Loucy (cell line): Measurements from ENCODE around the gene TBC1D22A.

ENCODE experiments used
- H2AFZ ChIP-seq: fragments of 200-600 bp; sonication (generic); 2 replicates; pipeline ENCODE4 v1.6.0; 2016; ENCODE audit warnings: antibody characterized with exemption, mild to moderate bottlenecking, low read length, moderate library complexity
- H3F3A ChIP-seq: fragments of 200-600 bp; 2 replicates; pipeline ENCODE4 v1.6.0; 2016; ENCODE audit warnings: antibody characterized with exemption, low read depth, mild to moderate bottlenecking
- H3K27me3 ChIP-seq: fragments of 200-600 bp; sonication (generic); 2 replicates; pipeline ENCODE4 v1.6.1; 2014; ENCODE audit warnings: low read length, mild to moderate bottlenecking; ENCODE audit not compliant: insufficient read depth, poor library complexity, severe bottlenecking
- H3K36me3 ChIP-seq: fragments of 200-600 bp; sonication (generic); 2 replicates; pipeline ENCODE4 v1.6.1; 2016; ENCODE audit warnings: low read length; ENCODE audit not compliant: insufficient read depth
- H3K4me1 ChIP-seq: fragments of 200-600 bp; sonication (generic); 2 replicates; pipeline ENCODE4 v1.5.1; 2014; ENCODE audit warnings: low read length, mild to moderate bottlenecking; ENCODE audit not compliant: insufficient read depth, poor library complexity, severe bottlenecking
- H3K4me2 ChIP-seq: fragments of 200-600 bp; sonication (generic); 2 replicates; pipeline ENCODE4 v1.6.0; 2014; ENCODE audit warnings: antibody characterized with exemption, low read length, low read depth, mild to moderate bottlenecking; ENCODE audit not compliant: poor library complexity, severe bottlenecking
- H3K4me3 ChIP-seq: fragments of 200-600 bp; sonication (generic); 2 replicates; pipeline ENCODE4 v1.5.1; 2014; ENCODE audit warnings: low read length, mild to moderate bottlenecking, mixed read lengths; ENCODE audit not compliant: poor library complexity, severe bottlenecking
- H3K79me2 ChIP-seq: fragments of 200-600 bp; sonication (generic); 2 replicates; pipeline ENCODE4 v1.6.1; 2014; ENCODE audit warnings: low read length; ENCODE audit not compliant: insufficient read depth
- H3K9ac ChIP-seq: fragments of 200-600 bp; sonication (generic); 2 replicates; pipeline ENCODE4 v1.6.0; 2014; ENCODE audit warnings: mild to moderate bottlenecking, low read depth, low read length, moderate library complexity; ENCODE audit not compliant: poor library complexity, severe bottlenecking
- H3K9me2 ChIP-seq: fragments of 200-600 bp; sonication (generic); replicated peaks from 2 replicates; pipeline ENCODE4 v1.6.1; 2016; ENCODE audit warnings: low read depth, low read length, mixed read lengths
- H3K9me3 ChIP-seq: fragments of 200-600 bp; sonication (generic); 2 replicates; pipeline ENCODE4 v1.6.1; 2014; ENCODE audit warnings: mild to moderate bottlenecking, antibody characterized with exemption, low read length, low read depth; ENCODE audit not compliant: insufficient read depth
- H4K20me1 ChIP-seq: fragments of 200-600 bp; sonication (generic); 2 replicates; pipeline ENCODE4 v1.6.0; 2014; ENCODE audit warnings: antibody characterized with exemption, low read length, mild to moderate bottlenecking; ENCODE audit not compliant: insufficient read depth, poor library complexity, severe bottlenecking
- EZH2phosphoT487 ChIP-seq: fragments of 200-600 bp; IDR thresholded peaks from 2 replicates; pipeline ENCODE4 v1.6.1; 2018; ENCODE audit warnings: antibody characterized with exemption, mild to moderate bottlenecking, moderate library complexity, borderline replicate concordance
- TF ChIP-seq, protein P1 (sequence below): fragments of 200-600 bp; sonication (generic); conservative IDR thresholded peaks from 2 replicates; pipeline ENCODE4 v1.5.1; 2014; ENCODE audit warnings: mild to moderate bottlenecking, antibody characterized with exemption, low read length

Gene TBC1D22A

DNA sequence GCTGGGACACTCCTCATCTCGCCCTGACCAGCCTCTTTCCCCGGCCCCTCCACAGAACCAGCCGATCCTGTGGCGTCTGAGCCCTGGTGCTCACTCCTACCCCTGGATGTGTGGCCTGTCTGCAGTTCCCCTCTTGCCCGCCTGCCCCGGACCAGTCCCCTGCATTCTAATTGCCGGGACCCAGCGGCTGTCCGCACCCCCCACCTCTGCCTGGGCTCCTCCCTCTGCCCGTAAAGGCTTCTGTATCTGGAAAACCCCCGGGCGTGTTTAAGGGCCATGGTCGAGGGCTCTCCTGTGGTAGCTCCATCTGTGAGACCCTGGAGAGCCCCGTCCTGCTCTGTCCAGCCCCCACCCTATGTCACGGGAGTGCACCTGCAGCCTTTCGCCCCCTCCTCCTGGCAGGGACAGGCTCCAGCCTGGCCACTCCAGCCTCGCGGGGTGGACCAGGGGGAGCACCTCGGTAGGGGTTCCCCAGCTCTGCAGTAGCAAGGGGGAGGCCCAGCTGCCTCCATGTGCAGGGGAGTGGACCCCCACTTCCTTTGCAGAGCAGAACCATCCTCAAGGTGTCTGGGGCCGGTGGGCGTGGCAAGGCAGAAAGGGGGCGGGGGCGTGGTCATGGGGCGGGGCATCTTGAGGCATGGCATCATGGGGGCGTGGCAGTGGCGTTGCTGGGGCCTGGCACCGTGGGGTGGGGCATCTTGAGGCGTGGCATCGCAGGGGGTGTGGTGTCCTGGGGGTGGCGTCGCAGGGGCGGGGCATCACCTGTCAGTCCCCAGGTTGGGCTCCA is 430.4 kb downstream of the TBC1D22A start:
- H2AFZ ChIP-seq, result no peak overlapping the region
- H3K9me3 ChIP-seq, result no peaks in the 10 kb centered on the region
- H3K4me1 ChIP-seq, result no peaks in the 10 kb centered on the region
- no peak overlapping the region for H3K4me2 ChIP-seq
- H3K4me3 ChIP-seq, result no peak overlapping the region
- H3F3A ChIP-seq, result no peaks in the 10 kb centered on the region
- no peaks in the 10 kb centered on the region for H3K36me3 ChIP-seq
- H4K20me1 ChIP-seq, result no peaks in the 10 kb centered on the region
- no peak overlapping the region for H3K9ac ChIP-seq
- TF ChIP-seq, protein P1, sequence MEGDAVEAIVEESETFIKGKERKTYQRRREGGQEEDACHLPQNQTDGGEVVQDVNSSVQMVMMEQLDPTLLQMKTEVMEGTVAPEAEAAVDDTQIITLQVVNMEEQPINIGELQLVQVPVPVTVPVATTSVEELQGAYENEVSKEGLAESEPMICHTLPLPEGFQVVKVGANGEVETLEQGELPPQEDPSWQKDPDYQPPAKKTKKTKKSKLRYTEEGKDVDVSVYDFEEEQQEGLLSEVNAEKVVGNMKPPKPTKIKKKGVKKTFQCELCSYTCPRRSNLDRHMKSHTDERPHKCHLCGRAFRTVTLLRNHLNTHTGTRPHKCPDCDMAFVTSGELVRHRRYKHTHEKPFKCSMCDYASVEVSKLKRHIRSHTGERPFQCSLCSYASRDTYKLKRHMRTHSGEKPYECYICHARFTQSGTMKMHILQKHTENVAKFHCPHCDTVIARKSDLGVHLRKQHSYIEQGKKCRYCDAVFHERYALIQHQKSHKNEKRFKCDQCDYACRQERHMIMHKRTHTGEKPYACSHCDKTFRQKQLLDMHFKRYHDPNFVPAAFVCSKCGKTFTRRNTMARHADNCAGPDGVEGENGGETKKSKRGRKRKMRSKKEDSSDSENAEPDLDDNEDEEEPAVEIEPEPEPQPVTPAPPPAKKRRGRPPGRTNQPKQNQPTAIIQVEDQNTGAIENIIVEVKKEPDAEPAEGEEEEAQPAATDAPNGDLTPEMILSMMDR, result no peak
- TF ChIP-seq EZH2phosphoT487, result no peak
- H3K9me2 ChIP-seq, result no peaks in the 10 kb centered on the region
- H3K27me3 ChIP-seq, result no peaks in the 10 kb centered on the region
- H3K79me2 ChIP-seq, result no peaks in the 10 kb centered on the region

DNA sequence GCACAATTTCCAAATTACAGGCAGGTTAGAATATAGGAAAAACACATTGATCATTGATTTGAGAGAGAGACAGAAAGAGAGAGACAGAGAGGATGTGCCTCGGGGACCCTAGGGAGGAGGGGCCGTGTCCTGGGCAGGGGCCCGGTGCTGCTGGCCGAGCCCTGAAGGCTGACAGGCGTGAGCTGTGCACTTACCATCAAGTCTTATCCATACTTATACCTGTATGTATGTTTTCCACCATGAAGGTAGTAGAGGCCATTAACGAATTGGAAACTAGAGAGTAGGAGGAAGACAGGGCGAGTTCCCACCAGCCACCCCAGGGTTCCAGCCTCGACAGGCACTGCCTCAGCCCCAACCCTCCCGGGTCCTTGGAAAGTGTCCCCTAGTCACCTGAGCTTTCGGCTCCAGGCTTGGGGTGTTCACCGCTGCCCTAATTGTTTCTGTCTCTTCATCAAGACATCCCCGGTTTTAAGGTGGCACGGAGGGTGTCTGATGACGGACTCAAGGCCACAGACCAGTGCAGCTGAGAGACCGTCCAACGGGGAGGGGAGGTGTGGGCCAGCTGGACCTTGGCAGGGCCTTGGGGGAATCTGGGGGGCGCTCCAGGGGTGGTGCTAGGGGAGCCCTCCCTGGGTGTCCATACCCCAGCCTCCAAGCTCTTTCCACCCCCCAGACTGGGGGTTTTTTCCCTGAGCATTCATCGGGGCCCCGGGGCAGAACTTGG is 431.3 kb downstream of the TBC1D22A start:
- TF ChIP-seq, protein P1, result no peak
- TF ChIP-seq EZH2phosphoT487, result no peak
- H3K9me2 ChIP-seq, result no peaks in the 10 kb centered on the region
- no peaks in the 10 kb centered on the region for H4K20me1 ChIP-seq
- no peaks in the 10 kb centered on the region for H3K36me3 ChIP-seq
- no peaks in the 10 kb centered on the region for H3K9me3 ChIP-seq
- no peak overlapping the region for H2AFZ ChIP-seq
- H3K4me1 ChIP-seq, result no peaks in the 10 kb centered on the region
- no peaks in the 10 kb centered on the region for H3K27me3 ChIP-seq
- H3F3A ChIP-seq, result no peaks in the 10 kb centered on the region
- no peaks in the 10 kb centered on the region for H3K79me2 ChIP-seq
- H3K4me3 ChIP-seq, result no peak overlapping the region
- no peak overlapping the region for H3K4me2 ChIP-seq
- no peak overlapping the region for H3K9ac ChIP-seq

DNA sequence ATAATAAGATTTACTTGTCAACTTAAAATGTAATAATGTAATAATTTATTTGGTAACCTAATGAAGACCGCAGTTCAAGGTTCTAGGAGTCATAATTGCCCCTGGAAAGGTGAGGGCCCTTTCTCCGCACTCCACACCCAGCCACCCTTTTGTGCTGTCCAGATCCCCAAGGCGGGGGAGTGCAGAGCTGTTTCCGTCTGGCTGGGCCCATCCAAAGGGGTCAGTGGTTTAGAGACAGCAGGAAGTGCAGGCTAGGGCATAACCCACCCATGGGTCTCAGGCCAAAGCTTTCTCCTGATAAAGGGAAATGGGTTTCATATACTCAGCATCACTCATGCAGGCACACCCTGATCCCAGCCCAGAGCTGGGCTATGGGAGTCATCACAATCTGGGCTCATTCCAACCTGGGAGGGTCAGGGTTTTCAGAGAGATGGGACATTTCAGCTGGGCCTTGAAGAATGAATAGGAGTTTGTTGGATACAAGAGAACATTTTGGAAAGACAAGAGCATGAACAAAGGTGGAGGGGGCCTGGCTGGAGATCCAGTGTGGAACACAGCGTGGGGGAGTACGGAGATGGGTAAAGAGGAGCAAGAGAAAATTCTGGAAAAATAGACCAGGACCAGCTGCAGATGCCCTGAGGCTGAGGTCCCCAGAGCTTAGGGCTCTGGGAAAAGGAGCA is 432.2 kb downstream of the TBC1D22A start:
- no peak overlapping the region for H2AFZ ChIP-seq
- H3K9ac ChIP-seq, result no peak overlapping the region
- H3K27me3 ChIP-seq, result no peaks in the 10 kb centered on the region
- TF ChIP-seq, protein P1, result no peak
- TF ChIP-seq EZH2phosphoT487, result no peak
- no peaks in the 10 kb centered on the region for H3K36me3 ChIP-seq
- no peaks in the 10 kb centered on the region for H3K9me3 ChIP-seq
- H3K4me3 ChIP-seq, result no peak overlapping the region
- no peak overlapping the region for H3K4me2 ChIP-seq
- no peaks in the 10 kb centered on the region for H3F3A ChIP-seq
- H3K9me2 ChIP-seq, result no peaks in the 10 kb centered on the region
- no peaks in the 10 kb centered on the region for H3K4me1 ChIP-seq
- no peaks in the 10 kb centered on the region for H4K20me1 ChIP-seq
- no peaks in the 10 kb centered on the region for H3K79me2 ChIP-seq
